ENCODE data around the gene BMF. TPM values are rescaled to one million over a fixed set of nuclear protein-coding genes. Genes with fewer than 3 reads are reported as not detected.
"Not testable (repeated sequence)": the region's sequence is repeated elsewhere in the genome, so short reads cannot be mapped to it uniquely, and the experiment has no call there.

BMF gene
- total and polyA plus RNA-seq, 8 donors: 2.2 to 11.7 (median 5.8) TPM

DNA sequence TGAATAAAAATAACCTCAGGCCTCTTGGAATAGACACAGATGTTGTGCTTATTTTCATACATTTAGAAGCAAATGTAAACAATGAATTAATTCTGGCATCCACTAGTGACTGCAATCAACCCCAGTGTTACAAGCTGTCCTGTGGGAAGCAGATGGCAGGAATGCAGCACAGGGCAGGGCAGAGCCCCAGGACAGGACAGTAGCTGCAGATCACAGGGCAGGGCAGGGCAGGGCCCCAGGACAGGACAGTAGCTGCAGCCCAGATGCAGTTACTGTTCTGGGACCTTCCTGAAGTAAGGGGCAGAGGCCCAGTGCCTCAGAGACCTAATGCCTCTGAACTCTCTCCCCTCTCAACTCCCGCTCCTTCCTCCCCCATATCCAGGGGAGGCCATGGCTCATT lies 14.3 kb upstream of the BMF start:
- H3K36me3 ChIP-seq; H3K27me3 ChIP-seq; H3K4me3 ChIP-seq; H3K4me1 ChIP-seq; intact Hi-C loops (cut with DNase I; ENCODE audit: low total_unique reads); H3K9me3 ChIP-seq; H3K27ac ChIP-seq; DNase-seq: not testable (repeated sequence)
- WGBS, 5 donors: 92 to 100% (median 100%) methylated on average over 1 of the region's 1 CpG

DNA sequence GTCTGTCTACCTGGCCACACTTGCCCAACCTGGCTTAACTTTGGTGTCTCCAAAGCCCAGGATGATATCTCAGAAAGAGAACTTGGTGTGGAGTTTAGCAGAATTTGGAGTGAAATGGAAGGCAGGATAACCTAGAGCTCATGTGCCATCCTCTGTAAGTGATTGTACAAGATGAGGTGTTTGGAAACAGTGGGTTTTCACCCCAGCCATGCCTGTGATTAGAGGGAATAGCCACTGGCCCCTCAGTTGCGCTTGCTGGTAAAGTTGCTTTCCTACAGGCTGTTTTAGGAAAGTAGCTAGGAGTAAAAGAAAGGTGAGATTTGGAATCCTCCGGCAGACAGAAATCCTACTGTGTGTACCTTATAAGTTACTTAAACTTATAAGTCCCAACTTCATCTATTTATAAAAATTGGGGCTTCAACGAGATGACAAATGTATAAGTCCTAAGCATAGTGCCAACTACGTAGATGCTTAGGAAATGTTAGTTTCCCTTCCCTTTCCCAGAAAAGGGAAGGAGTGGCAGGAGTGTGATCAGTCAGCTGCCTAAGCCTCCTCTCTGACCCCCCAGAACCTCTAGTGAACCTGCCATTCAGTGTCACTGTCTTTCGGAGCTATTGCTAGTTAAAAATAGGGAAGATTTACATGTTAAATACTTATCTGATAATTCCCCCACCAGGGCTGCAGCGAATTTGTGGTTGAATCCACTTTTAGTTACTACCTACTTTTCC lies 13.4 kb upstream of the BMF start:
- H3K27me3 ChIP-seq: no peaks in the 10 kb centered on the region
- no peak overlapping the region for H3K27ac ChIP-seq
- TF ChIP-seq POLR2A (IDR thresholded peaks at IDR 0.05) (no peak), POLR2AphosphoS5 (IDR thresholded peaks at IDR 0.05) (no peak), EP300 (IDR thresholded peaks at IDR 0.05) (no peak)
- TF ChIP-seq, protein P1, sequence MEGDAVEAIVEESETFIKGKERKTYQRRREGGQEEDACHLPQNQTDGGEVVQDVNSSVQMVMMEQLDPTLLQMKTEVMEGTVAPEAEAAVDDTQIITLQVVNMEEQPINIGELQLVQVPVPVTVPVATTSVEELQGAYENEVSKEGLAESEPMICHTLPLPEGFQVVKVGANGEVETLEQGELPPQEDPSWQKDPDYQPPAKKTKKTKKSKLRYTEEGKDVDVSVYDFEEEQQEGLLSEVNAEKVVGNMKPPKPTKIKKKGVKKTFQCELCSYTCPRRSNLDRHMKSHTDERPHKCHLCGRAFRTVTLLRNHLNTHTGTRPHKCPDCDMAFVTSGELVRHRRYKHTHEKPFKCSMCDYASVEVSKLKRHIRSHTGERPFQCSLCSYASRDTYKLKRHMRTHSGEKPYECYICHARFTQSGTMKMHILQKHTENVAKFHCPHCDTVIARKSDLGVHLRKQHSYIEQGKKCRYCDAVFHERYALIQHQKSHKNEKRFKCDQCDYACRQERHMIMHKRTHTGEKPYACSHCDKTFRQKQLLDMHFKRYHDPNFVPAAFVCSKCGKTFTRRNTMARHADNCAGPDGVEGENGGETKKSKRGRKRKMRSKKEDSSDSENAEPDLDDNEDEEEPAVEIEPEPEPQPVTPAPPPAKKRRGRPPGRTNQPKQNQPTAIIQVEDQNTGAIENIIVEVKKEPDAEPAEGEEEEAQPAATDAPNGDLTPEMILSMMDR (IDR thresholded peaks at IDR 0.05): no peak
- intact Hi-C loops (cut with DNase I; ENCODE audit: low total_unique reads): no loop called here
- no peaks in the 10 kb centered on the region for H3K36me3 ChIP-seq
- no peaks in the 10 kb centered on the region for H3K4me1 ChIP-seq
- H3K9me3 ChIP-seq: no peaks in the 10 kb centered on the region
- H3K4me3 ChIP-seq: no peak overlapping the region
- 72 to 78% (median 76%) methylated on average over 6 of the region's 6 CpGs for WGBS, 5 donors
- DNase-seq: no peak

DNA sequence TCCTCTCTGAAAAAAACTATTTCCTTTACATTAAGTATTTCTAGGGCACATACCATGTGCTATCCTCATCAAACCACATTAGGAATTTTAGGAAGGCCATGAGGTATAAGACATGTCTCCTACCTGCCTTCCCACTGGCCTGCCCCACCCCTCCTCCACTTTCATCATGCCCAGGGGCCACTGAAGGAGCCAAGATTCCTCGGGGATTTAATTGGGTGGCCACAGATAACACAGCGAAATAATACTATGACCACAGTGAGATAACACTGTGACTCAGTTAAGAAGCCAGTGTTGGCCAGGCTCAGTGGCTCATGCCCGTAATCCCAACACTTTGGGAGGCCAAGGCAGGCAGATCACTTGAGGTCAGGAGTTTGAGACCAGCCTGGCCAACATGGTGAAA lies 9.8 kb upstream of the BMF start:
- H3K4me3 ChIP-seq: no peak overlapping the region
- DNase-seq: no peak
- no peak for TF ChIP-seq EP300 (IDR thresholded peaks at IDR 0.05)
- no peak for TF ChIP-seq POLR2A (IDR thresholded peaks at IDR 0.05)
- no peak for TF ChIP-seq POLR2AphosphoS5 (IDR thresholded peaks at IDR 0.05)
- TF ChIP-seq, protein P1 (IDR thresholded peaks at IDR 0.05): no peak
- H3K27me3 ChIP-seq: no peaks in the 10 kb centered on the region
- H3K4me1 ChIP-seq: peaks cover 0 to 3% (median 0%) of the 10 kb centered on the region in 4 donors
- H3K9me3 ChIP-seq: no peaks in the 10 kb centered on the region
- 26 to 53% (median 41%) methylated on average over 3 of the region's 3 CpGs for WGBS, 5 donors
- H3K36me3 ChIP-seq: no peaks in the 10 kb centered on the region
- intact Hi-C loops (cut with DNase I; ENCODE audit: low total_unique reads): no loop called here
- H3K27ac ChIP-seq: no peak overlapping the region

DNA sequence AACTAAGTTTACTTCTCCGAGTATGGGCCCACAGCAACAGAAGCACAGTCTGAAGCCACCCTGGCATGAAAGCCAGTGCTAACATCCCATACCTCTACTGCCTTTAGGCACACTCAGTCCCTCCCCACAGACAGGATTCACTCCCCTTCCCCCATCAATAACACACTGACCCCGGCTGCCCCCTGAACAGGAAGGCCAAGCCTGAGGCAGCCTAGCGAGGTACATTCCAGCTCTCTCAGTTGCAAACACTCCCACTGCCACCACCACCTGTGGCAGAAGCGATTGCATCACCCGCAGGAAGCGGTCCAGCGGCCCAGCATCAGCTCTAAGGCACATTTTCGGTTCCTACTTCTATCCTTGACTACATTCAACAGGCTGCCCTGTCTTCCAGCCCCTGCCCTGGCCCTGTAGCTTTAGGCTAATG lies 7.0 kb upstream of the BMF start:
- WGBS, 5 donors: 26 to 62% (median 37%) methylated on average over 8 of the region's 8 CpGs
- no peak for TF ChIP-seq POLR2A (IDR thresholded peaks at IDR 0.05)
- no peak for TF ChIP-seq EP300 (IDR thresholded peaks at IDR 0.05)
- no peak for TF ChIP-seq POLR2AphosphoS5 (IDR thresholded peaks at IDR 0.05)
- TF ChIP-seq, protein P1 (IDR thresholded peaks at IDR 0.05): no peak
- Histone ChIP-seq H3K4me1 (peaks cover 0 to 3% (median 0%) of the 10 kb centered on the region in 4 donors), H3K27me3 (no peaks in the 10 kb centered on the region), H3K27ac (peak overlapping the region in 1 of 5 donors; percentile 46), H3K9me3 (no peaks in the 10 kb centered on the region), H3K36me3 (no peaks in the 10 kb centered on the region), H3K4me3 (no peak overlapping the region)
- intact Hi-C loops (cut with DNase I; ENCODE audit: low total_unique reads): no loop called here
- peak; percentile 70 to 71 for DNase-seq

DNA sequence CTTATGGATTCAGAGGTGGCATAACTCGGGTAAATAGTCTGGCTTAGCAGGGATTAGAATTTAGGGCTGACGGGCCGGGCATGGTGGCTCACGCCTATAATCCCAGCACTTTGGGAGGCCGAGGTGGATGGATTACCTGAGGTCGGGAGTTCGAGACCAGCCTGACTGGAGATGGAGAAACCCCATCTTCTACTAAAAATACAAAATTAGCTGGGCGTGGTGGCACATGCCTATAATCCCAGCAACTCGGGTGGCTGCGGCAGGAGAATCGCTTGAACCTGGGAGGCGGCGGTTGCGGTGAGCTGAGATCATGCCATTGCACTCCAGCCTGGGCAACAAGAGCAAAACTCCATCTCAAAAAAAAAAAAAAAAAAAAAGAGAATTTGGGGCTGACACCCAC lies 6.4 kb upstream of the BMF start:
- H3K36me3 ChIP-seq; H3K27ac ChIP-seq; H3K4me1 ChIP-seq; H3K4me3 ChIP-seq; H3K27me3 ChIP-seq; DNase-seq; H3K9me3 ChIP-seq; intact Hi-C loops (cut with DNase I; ENCODE audit: low total_unique reads): not testable (repeated sequence)
- WGBS, 5 donors: 91 to 97% (median 94%) methylated on average over 14 of the region's 14 CpGs
